Measurements from ENCODE around the gene MYDGF. TPM values are rescaled to one million over a fixed set of nuclear protein-coding genes. Genes with fewer than 3 reads are reported as not detected.

The MYDGF gene
- total and polyA plus RNA-seq, 2 of the 13 experiments (the other 11 are each of a cell fraction or from before 2014, with no cell fraction given), result 116 to 198 TPM

DNA sequence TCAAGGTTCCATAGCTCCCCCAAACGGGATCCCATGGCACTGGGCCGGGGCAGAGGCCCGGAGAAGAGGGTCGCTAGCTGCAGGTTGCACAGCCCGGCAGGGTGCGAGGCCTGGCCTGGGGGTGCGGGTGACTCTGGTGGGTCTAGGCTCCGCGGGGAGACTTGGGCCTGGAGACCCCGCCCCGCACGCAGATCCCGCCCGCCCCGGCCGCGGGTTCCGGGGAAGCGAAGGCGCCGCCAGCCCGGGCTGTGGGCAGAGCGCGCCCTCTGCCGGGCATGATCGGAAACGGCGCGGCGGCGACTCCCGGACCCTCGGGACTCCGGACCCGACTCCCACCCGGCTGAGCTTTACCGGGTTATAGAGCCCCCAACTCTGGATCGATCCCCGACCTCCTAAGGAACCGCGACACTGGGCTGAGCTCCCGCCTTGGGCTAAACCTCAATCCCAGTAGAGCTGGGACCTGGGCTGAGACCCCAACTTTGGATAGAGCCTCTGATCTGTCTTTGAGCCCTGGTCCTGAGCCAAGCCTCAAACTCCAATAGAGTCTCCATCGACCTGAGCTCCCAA is 33.9 kb downstream of the MYDGF start (continued):
- TF ChIP-seq ZZZ3 (CRISPR knock-in tag; IDR thresholded peaks at IDR 0.05; ENCODE audit: borderline replicate concordance) (no peak), BRCA1 (CRISPR knock-in tag; IDR thresholded peaks at IDR 0.05) (0 out of 2 replicates have a peak, but pooled peaks have one; percentile 77), RBM39 (IDR thresholded peaks at IDR 0.05; ENCODE audit: low read depth, low read length, poor library complexity, severe bottlenecking) (no peak), ARNT (IDR thresholded peaks at IDR 0.05) (no peak), IKZF1 (IDR thresholded peaks at IDR 0.05) (no peak), ZNF781 (CRISPR knock-in tag; IDR thresholded peaks at IDR 0.05; ENCODE audit: borderline replicate concordance, not compliant biosample characterization) (no peak), ETV5 (CRISPR knock-in tag; IDR thresholded peaks at IDR 0.05; ENCODE audit: borderline replicate concordance) (no peak; the same call in 1 of the 2 replicates), HES4 (CRISPR knock-in tag; IDR thresholded peaks at IDR 0.05; ENCODE audit: borderline replicate concordance) (peak; percentile 38; the same call in 1 of the 2 replicates), ZNF879 (CRISPR knock-in tag; IDR thresholded peaks at IDR 0.05) (no peak), MTA3 (CRISPR knock-in tag; IDR thresholded peaks at IDR 0.05) (no peak), BRD4 (CRISPR knock-in tag; IDR thresholded peaks at IDR 0.05) (no peak), ZNF792 (CRISPR knock-in tag; IDR thresholded peaks at IDR 0.05) (no peak), ZFP36L1 (CRISPR knock-in tag; IDR thresholded peaks at IDR 0.05) (no peak), ZFP36 (IDR thresholded peaks at IDR 0.05; ENCODE audit: borderline replicate concordance, low read depth, low read length, partially characterized antibody) (no peak), ZNF138 (CRISPR knock-in tag; IDR thresholded peaks at IDR 0.05; ENCODE audit: low read depth) (no peak), FOXK1 (CRISPR knock-in tag; IDR thresholded peaks at IDR 0.05; ENCODE audit: borderline replicate concordance, low read depth) (no peak), ZSCAN12 (CRISPR knock-in tag; IDR thresholded peaks at IDR 0.05) (peak; percentile 73; the same call in 1 of the 2 replicates), KDM5B (CRISPR knock-in tag; IDR thresholded peaks at IDR 0.05; ENCODE audit: borderline replicate concordance) (peak; percentile 82; the same call in 1 of the 2 replicates), IRF2 (CRISPR knock-in tag; IDR thresholded peaks at IDR 0.05) (no peak; the same call in 1 of the 2 replicates), ZNF430 (CRISPR knock-in tag; IDR thresholded peaks at IDR 0.05) (no peak), ZKSCAN8 (CRISPR knock-in tag; IDR thresholded peaks at IDR 0.05; ENCODE audit: borderline replicate concordance) (no peak)
- TF ChIP-seq, protein P1, sequence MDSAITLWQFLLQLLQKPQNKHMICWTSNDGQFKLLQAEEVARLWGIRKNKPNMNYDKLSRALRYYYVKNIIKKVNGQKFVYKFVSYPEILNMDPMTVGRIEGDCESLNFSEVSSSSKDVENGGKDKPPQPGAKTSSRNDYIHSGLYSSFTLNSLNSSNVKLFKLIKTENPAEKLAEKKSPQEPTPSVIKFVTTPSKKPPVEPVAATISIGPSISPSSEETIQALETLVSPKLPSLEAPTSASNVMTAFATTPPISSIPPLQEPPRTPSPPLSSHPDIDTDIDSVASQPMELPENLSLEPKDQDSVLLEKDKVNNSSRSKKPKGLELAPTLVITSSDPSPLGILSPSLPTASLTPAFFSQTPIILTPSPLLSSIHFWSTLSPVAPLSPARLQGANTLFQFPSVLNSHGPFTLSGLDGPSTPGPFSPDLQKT (CRISPR knock-in tag; IDR thresholded peaks at IDR 0.05; ENCODE audit: borderline replicate concordance), result no peak
- TF ChIP-seq, protein P2, sequence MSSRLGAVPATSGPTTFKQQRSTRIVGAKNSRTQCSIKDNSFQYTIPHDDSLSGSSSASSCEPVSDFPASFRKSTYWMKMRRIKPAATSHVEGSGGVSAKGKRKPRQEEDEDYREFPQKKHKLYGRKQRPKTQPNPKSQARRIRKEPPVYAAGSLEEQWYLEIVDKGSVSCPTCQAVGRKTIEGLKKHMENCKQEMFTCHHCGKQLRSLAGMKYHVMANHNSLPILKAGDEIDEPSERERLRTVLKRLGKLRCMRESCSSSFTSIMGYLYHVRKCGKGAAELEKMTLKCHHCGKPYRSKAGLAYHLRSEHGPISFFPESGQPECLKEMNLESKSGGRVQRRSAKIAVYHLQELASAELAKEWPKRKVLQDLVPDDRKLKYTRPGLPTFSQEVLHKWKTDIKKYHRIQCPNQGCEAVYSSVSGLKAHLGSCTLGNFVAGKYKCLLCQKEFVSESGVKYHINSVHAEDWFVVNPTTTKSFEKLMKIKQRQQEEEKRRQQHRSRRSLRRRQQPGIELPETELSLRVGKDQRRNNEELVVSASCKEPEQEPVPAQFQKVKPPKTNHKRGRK (CRISPR knock-in tag; IDR thresholded peaks at IDR 0.05), result no peak
- TF ChIP-seq, protein P3, sequence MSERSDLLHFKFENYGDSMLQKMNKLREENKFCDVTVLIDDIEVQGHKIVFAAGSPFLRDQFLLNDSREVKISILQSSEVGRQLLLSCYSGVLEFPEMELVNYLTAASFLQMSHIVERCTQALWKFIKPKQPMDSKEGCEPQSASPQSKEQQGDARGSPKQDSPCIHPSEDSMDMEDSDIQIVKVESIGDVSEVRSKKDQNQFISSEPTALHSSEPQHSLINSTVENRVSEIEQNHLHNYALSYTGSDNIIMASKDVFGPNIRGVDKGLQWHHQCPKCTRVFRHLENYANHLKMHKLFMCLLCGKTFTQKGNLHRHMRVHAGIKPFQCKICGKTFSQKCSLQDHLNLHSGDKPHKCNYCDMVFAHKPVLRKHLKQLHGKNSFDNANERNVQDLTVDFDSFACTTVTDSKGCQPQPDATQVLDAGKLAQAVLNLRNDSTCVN (CRISPR knock-in tag; IDR thresholded peaks at IDR 0.05; ENCODE audit: borderline replicate concordance), result no peak
- TF ChIP-seq, protein P4, sequence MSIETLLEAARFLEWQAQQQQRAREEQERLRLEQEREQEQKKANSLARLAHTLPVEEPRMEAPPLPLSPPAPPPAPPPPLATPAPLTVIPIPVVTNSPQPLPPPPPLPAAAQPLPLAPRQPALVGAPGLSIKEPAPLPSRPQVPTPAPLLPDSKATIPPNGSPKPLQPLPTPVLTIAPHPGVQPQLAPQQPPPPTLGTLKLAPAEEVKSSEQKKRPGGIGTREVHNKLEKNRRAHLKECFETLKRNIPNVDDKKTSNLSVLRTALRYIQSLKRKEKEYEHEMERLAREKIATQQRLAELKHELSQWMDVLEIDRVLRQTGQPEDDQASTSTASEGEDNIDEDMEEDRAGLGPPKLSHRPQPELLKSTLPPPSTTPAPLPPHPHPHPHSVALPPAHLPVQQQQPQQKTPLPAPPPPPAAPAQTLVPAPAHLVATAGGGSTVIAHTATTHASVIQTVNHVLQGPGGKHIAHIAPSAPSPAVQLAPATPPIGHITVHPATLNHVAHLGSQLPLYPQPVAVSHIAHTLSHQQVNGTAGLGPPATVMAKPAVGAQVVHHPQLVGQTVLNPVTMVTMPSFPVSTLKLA (IDR thresholded peaks at IDR 0.05), result no peak

Measured in HepG2 (cell line).